GM12878 (cell line): Measurements from ENCODE around the gene CRYBA2. TPM values are rescaled to one million over a fixed set of nuclear protein-coding genes. Genes with fewer than 3 reads are reported as not detected.

Experiments
- ATAC-seq: fragments of 200-7000 bp; cut with Tn5 transposase; 3 replicates; pipeline ENCODE4 v1.9.1; 2020; ENCODE audit warnings: mild to moderate bottlenecking, moderate library complexity
- BruUV-seq: library from RNA; stranded (reverse); fragments of 400-500 nt; replicated peaks from 2 replicates; lab custom pipeline; 2021; lab: Mats Ljungman, UMichigan
- CTCF ChIA-PET: fragments of 300-600 bp; sonication (Branson Sonifier 250); formaldehyde crosslinking; extraction: SDS; loops from one replicate; lab custom pipeline; 2021; ENCODE audit warnings: inconsistent platforms; lab: Yijun Ruan, JAX
- POLR2A ChIA-PET: fragments of 350-600 bp; formaldehyde crosslinking; extraction: SDS; loops from one replicate; lab custom pipeline; 2021; ENCODE audit warnings: inconsistent platforms; lab: Charles Lee
- RAD21 ChIA-PET: fragments of 300-600 bp; sonication (Branson Sonifier 250); formaldehyde crosslinking; loops from one replicate; lab custom pipeline; 2023; ENCODE audit warnings: antibody characterized with exemption; ENCODE audit not compliant: unreplicated experiment; lab: Charles Lee
- SMC1A ChIA-PET: fragments of 300-600 bp; sonication (Branson Sonifier 250); formaldehyde crosslinking; loops from one replicate; lab custom pipeline; 2023; ENCODE audit not compliant: unreplicated experiment, uncharacterized antibody; lab: Charles Lee
- DNase-seq: peaks from one replicate; pipeline ENCODE4 v3.0.0-alpha.2; 2011; ENCODE audit warnings: low read depth, low spot score
- FAIRE-seq: peaks from 3 replicates; lab custom pipeline; 2011; peaks lifted over from hg19 to GRCh38; lab: Jason Lieb, UNC
- H2AFZ ChIP-seq: 2 replicates; pipeline ENCODE4 v1.6.0; 2011; ENCODE audit warnings: low read depth, low read length, control low read depth; ENCODE audit not compliant: control insufficient read depth
- H3K27ac ChIP-seq: 2 replicates; pipeline ENCODE4 v1.5.1; 2011; ENCODE audit warnings: control low read depth; ENCODE audit not compliant: control insufficient read depth, insufficient read depth
- H3K27me3 ChIP-seq, 2 experiments: replicated peaks in 1 of 2; 2 replicates each; pipeline versions ENCODE4 v1.6.0 to v1.6.1; 2011; ENCODE audit warnings: low read length in 1 of 2; ENCODE audit not compliant: control insufficient read depth in 2 of 2, insufficient read depth in 2 of 2
- H3K36me3 ChIP-seq, 2 experiments: 2 replicates each; pipeline ENCODE4 v1.5.1; 2011; ENCODE audit warnings: low read length in 1 of 2; ENCODE audit not compliant: control insufficient read depth in 2 of 2, insufficient read depth in 2 of 2
- H3K4me1 ChIP-seq: 2 replicates; pipeline ENCODE4 v1.6.1; 2011; ENCODE audit warnings: mild to moderate bottlenecking, low read length, moderate library complexity, mixed read lengths; ENCODE audit not compliant: control insufficient read depth, insufficient read depth
- H3K4me2 ChIP-seq: 2 replicates; pipeline ENCODE4 v1.6.0; 2011; ENCODE audit warnings: control low read depth; ENCODE audit not compliant: control insufficient read depth, insufficient read depth
- H3K4me3 ChIP-seq: fragments of 200-600 bp; sonication (generic); 2 replicates; pipeline ENCODE4 v1.5.1; 2016
- H3K79me2 ChIP-seq: 2 replicates; pipeline ENCODE4 v1.6.0; 2011; ENCODE audit warnings: low read length; ENCODE audit not compliant: control insufficient read depth, insufficient read depth
- H3K9ac ChIP-seq: 2 replicates; pipeline ENCODE4 v1.8.0; 2011; ENCODE audit warnings: low read length, control low read depth, mixed read lengths; ENCODE audit not compliant: control insufficient read depth, insufficient read depth
- H3K9me3 ChIP-seq: replicated peaks from 3 replicates; pipeline ENCODE4 v1.5.1; 2011; ENCODE audit warnings: mild to moderate bottlenecking, low read length; ENCODE audit not compliant: control insufficient read depth, insufficient read depth
- H4K20me1 ChIP-seq: 2 replicates; pipeline ENCODE4 v1.6.0; 2011; ENCODE audit not compliant: control insufficient read depth, insufficient read depth
- ATF7 ChIP-seq: fragments of 450-650 bp; IDR thresholded peaks from 2 replicates; pipeline ENCODE4 v1.6.1; 2016; ENCODE audit warnings: low read depth, mild to moderate bottlenecking
- LARP7 ChIP-seq: fragments of 450-650 bp; IDR thresholded peaks from 2 replicates; pipeline ENCODE4 v1.6.1; 2017; ENCODE audit warnings: mild to moderate bottlenecking
- NFYA ChIP-seq: IDR thresholded peaks from 2 replicates; pipeline ENCODE4 v1.6.1; 2011; ENCODE audit warnings: low read depth, mild to moderate bottlenecking, low read length, improper control_type of control experiment, borderline replicate concordance
- RELA ChIP-seq: fragments of 450-650 bp; IDR thresholded peaks from 2 replicates; pipeline ENCODE4 v1.8.0; 2014; ENCODE audit warnings: borderline replicate concordance; ENCODE audit not compliant: partially characterized antibody
- SUZ12 ChIP-seq: fragments of 200-600 bp; sonication (generic); IDR thresholded peaks from one replicate; pipeline ENCODE4 v1.6.1; 2018; ENCODE audit warnings: antibody characterized with exemption, mild to moderate bottlenecking; ENCODE audit not compliant: unreplicated experiment
- WRNIP1 ChIP-seq: IDR thresholded peaks from 2 replicates; pipeline ENCODE4 v1.6.1; 2011; ENCODE audit warnings: low read depth, low read length, improper control_type of control experiment, borderline replicate concordance
- WGBS: methylation state at CpG from one replicate; pipeline ENCODE4 v1.1.6; 2016; ENCODE audit warnings: low lambda C conversion rate; ENCODE audit not compliant: insufficient replicate concordance, insufficient coverage; ENCODE audit errors: missing lambda C conversion rate; 5-methylcytosine and 5-hydroxymethylcytosine counted together
- in situ Hi-C: fragments of 300-500 bp; cut with MboI; formaldehyde crosslinking; loops from 9 replicates; pipeline ENCODE4 v1.14.3; 2018; ENCODE audit warnings: mixed read lengths
- intact Hi-C: fragments of 100-400 bp; cut with micrococcal nuclease; formaldehyde crosslinking; loops from one replicate; pipeline ENCODE4 v1.14.2; 2022; ENCODE audit not compliant: unreplicated experiment
- polyA plus RNA-seq, 11 experiments: library from polyadenylated mRNA; depleted of rRNA in 4 of 11; unstranded in 6 of 11; stranded (reverse) in 5 of 11; fragments of >200 nt; fragmentation: Nextera tagmentation in 4 of 11; fragmentation: Illumina TruSeq in 1 of 11; extraction: Ambion mirVana in 4 of 11; extraction: Trizol in 1 of 11; gene quantifications; 1 replicate in 1 of 11; 2 replicates in 10 of 11; pipeline versions ENCODE4 v1.2.1 to v1.2.3, GENCODE V29; 2011 to 2016; ENCODE audit warnings: inconsistent platforms in 2 of 11, missing spikeins in 2 of 11, low read depth in 1 of 11
- total RNA-seq, 4 experiments: library from RNA; depleted of rRNA in 3 of 4; stranded (reverse); fragments of >200 nt in 3 of 4; fragmentation: Illumina TruSeq in 1 of 4; extraction: Trizol in 1 of 4; gene quantifications; 2 replicates each; pipeline versions ENCODE4 v1.2.1 to v1.2.3, GENCODE V29; 2013 to 2021

Gene CRYBA2
- total and polyA plus RNA-seq, 10 of the 15 experiments (the other 5 are each of a cell fraction or from before 2014, with no cell fraction given), result not detected

GRCh38 chr2:218959761-218960308 lies 33.4 kb downstream of the CRYBA2 start:
- CTCF ChIA-PET, result interaction anchor here (0.5 to 2.4 kb wide), 6 partner anchors 35 to 160 kb away, joined by 3 to 11 read pairs (median 4); no protein-coding TSS in a partner anchor
- SMC1A ChIA-PET, result interaction anchor here (0.8 to 1.2 kb wide), 3 partner anchors 50 to 83 kb away, joined by 3 to 5 read pairs (median 3); no protein-coding TSS in a partner anchor
- intact Hi-C loops (no loop called here), in situ Hi-C loops (no loop called here)
- Histone ChIP-seq H3K27me3 (peaks cover 12 to 16% of the 10 kb centered on the region in 2 experiments; a peak in 3 of 4 replicates), H3K4me3 (peak overlapping the region; percentile 64; the same call in 1 of the 2 replicates), H3K4me2 (peak overlapping the region; percentile 86), H3K9me3 (no peaks in the 10 kb centered on the region), H3K27ac (no peak overlapping the region), H4K20me1 (no peaks in the 10 kb centered on the region), H3K79me2 (no peaks in the 10 kb centered on the region), H3K36me3 (no peaks in the 10 kb centered on the region), H2AFZ (peak overlapping the region; percentile 51), H3K9ac (no peak overlapping the region), H3K4me1 (no peaks in the 10 kb centered on the region)
- FAIRE-seq (no peak), DNase-seq (no peak), ATAC-seq (no peak)
- WGBS, result 7% methylated on average over 53 of the region's 67 CpGs
- 0 out of 2 replicates have a peak, but pooled peaks have one; percentile 4 for TF ChIP-seq LARP7
- TF ChIP-seq SUZ12, result peak; percentile 28
- no peak for TF ChIP-seq WRNIP1
- no peak for TF ChIP-seq RELA
- TF ChIP-seq NFYA, result no peak
- no peak for TF ChIP-seq ATF7
- BruUV-seq, result no TSS peak
- POLR2A ChIA-PET, result no interaction called here
- RAD21 ChIA-PET, result interaction anchor here (0.8 to 1.2 kb wide), 3 partner anchors 55 to 83 kb away, joined by 3 to 8 read pairs (median 5); no protein-coding TSS in a partner anchor
